K562 (cell line): Measurements from ENCODE around the gene TBX19. TPM values are rescaled to one million over a fixed set of nuclear protein-coding genes. Genes with fewer than 3 reads are reported as not detected.
A peak's percentile ranks its signal among the peaks of the same experiment; 100 is the strongest.

Source experiments
- ATAC-seq: fragments of 200-7000 bp; cut with Tn5 transposase; 3 replicates; pipeline ENCODE4 v1.9.1; 2020; ENCODE audit warnings: moderate library complexity
- BruUV-seq: library from RNA; stranded (reverse); fragments of 400-500 nt; replicated peaks from 2 replicates; lab custom pipeline; 2021; lab: Mats Ljungman, UMichigan
- CTCF ChIA-PET: fragments of 300-600 bp; formaldehyde crosslinking; extraction: SDS; loops from one replicate; lab custom pipeline; 2021; ENCODE audit warnings: low intra/inter-chr PET ratio; lab: Yijun Ruan, JAX
- POLR2A ChIA-PET: fragments of 300-600, 350-650 bp; sonication (Branson Sonifier 250); formaldehyde crosslinking; extraction: SDS; loops from one replicate; lab custom pipeline; 2021; ENCODE audit warnings: antibody characterized with exemption, inconsistent platforms; lab: Yijun Ruan, JAX
- DNase-seq, 4 experiments: peaks; one replicate each; pipeline versions ENCODE4 v3.0.0 to v3.0.0-alpha.2; 2011 to 2018; ENCODE audit warnings: low spot score in 3 of 4, mixed read lengths in 3 of 4; ENCODE audit errors: extremely low read depth in 1 of 4
- FAIRE-seq: peaks from 2 replicates; lab custom pipeline; 2011; peaks lifted over from hg19 to GRCh38; lab: Jason Lieb, UNC
- H2AFZ ChIP-seq: 2 replicates; pipeline ENCODE4 v1.6.0; 2011; ENCODE audit warnings: low read depth, low read length, control low read depth, inconsistent platforms
- H3K27ac ChIP-seq: fragments of 200-600 bp; 3 replicates; pipeline ENCODE4 v1.8.0; 2011; ENCODE audit warnings: low read depth, mild to moderate bottlenecking, control low read depth, inconsistent platforms, low read length, moderate library complexity, mixed read lengths; ENCODE audit errors: extremely low read depth
- H3K27me3 ChIP-seq, 2 experiments: fragments of 300-600 bp in 1 of 2; 2 replicates in 1 of 2; 3 replicates in 1 of 2; pipeline versions ENCODE4 v1.6.0 to v1.8.0; 2011; ENCODE audit warnings: inconsistent platforms in 2 of 2, low read length in 2 of 2, mild to moderate bottlenecking in 1 of 2, mixed read lengths in 1 of 2, moderate library complexity in 1 of 2; ENCODE audit not compliant: control insufficient read depth in 2 of 2, insufficient read depth in 2 of 2
- H3K36me3 ChIP-seq: fragments of 300-600 bp; 3 replicates; pipeline ENCODE4 v1.8.0; 2011; ENCODE audit warnings: mild to moderate bottlenecking, low read length, inconsistent platforms; ENCODE audit not compliant: control insufficient read depth, insufficient read depth
- H3K4me1 ChIP-seq, 2 experiments: fragments of 200-600 bp in 1 of 2; replicated peaks in 1 of 2; 2 replicates in 1 of 2; 3 replicates in 1 of 2; pipeline versions ENCODE4 v1.5.1 to v1.8.0; 2011; ENCODE audit warnings: inconsistent platforms in 2 of 2, low read length in 2 of 2, mild to moderate bottlenecking in 1 of 2, mixed read lengths in 1 of 2, moderate library complexity in 1 of 2; ENCODE audit not compliant: control insufficient read depth in 2 of 2, insufficient read depth in 2 of 2
- H3K4me2 ChIP-seq: 2 replicates; pipeline ENCODE4 v1.6.1; 2011; ENCODE audit warnings: low read length, control low read depth, inconsistent platforms, mixed read lengths; ENCODE audit not compliant: insufficient read depth
- H3K4me3 ChIP-seq: fragments of 200-600 bp; sonication (generic), shearing (Covaris generic); 2 replicates; pipeline ENCODE4 v1.5.1; 2016; ENCODE audit warnings: control low read depth, inconsistent platforms
- H3K79me2 ChIP-seq: fragments of 200-600 bp; 3 replicates; pipeline ENCODE4 v1.8.0; 2011; ENCODE audit warnings: low read length, inconsistent platforms; ENCODE audit not compliant: control insufficient read depth, insufficient read depth
- H3K9ac ChIP-seq, 2 experiments: 2 replicates each; pipeline versions ENCODE4 v1.6.0 to v1.6.1; 2011; ENCODE audit warnings: low read depth in 2 of 2, low read length in 2 of 2, control low read depth in 1 of 2, inconsistent platforms in 1 of 2, mild to moderate bottlenecking in 1 of 2, mixed read lengths in 1 of 2; ENCODE audit not compliant: insufficient read depth in 1 of 2
- H3K9me1 ChIP-seq: one replicate; pipeline ENCODE4 v1.6.0; 2011; ENCODE audit warnings: inconsistent platforms, mild to moderate bottlenecking, low read length, moderate library complexity; ENCODE audit not compliant: control insufficient read depth, insufficient read depth
- H3K9me3 ChIP-seq: replicated peaks from 2 replicates; pipeline ENCODE4 v1.5.1; 2011; ENCODE audit warnings: low read depth, low read length, inconsistent platforms; ENCODE audit not compliant: control insufficient read depth, insufficient read depth
- H4K20me1 ChIP-seq: replicated peaks from 2 replicates; pipeline ENCODE4 v1.6.1; 2011; ENCODE audit warnings: low read length, inconsistent platforms, mixed read lengths; ENCODE audit not compliant: control insufficient read depth, insufficient read depth
- ATF3 ChIP-seq, 2 experiments: fragments of 450-650 bp in 1 of 2; sonication (generic) in 1 of 2; formaldehyde crosslinking in 1 of 2; IDR thresholded peaks in 1 of 2; conservative IDR thresholded peaks in 1 of 2; 2 replicates each; pipeline versions ENCODE4 v1.6.1 to v1.8.1; 2016 to 2023; ENCODE audit warnings: mild to moderate bottlenecking in 2 of 2, moderate library complexity in 2 of 2, inconsistent platforms in 1 of 2, missing genetic modification reagents in 1 of 2
- FOXJ2 ChIP-seq: fragments of 200-800 bp; sonication (Bioruptor generic); IDR thresholded peaks from 2 replicates; pipeline ENCODE4 v1.6.1; 2016; ENCODE audit warnings: missing genetic modification characterization, missing compliant biosample characterization
- FOXK1 ChIP-seq: sonication (generic); formaldehyde crosslinking; IDR thresholded peaks from 2 replicates; pipeline ENCODE4 v1.8.0; 2022; ENCODE audit warnings: missing genetic modification reagents, mild to moderate bottlenecking, borderline replicate concordance
- NKRF ChIP-seq: fragments of 450-650 bp; IDR thresholded peaks from 2 replicates; pipeline ENCODE4 v1.6.1; 2016; ENCODE audit warnings: borderline replicate concordance
- SLC30A9 ChIP-seq: fragments of 250-450 bp; sonication (Bioruptor Pico); IDR thresholded peaks from 2 replicates; pipeline ENCODE4 v1.8.0; 2022; ENCODE audit warnings: mild to moderate bottlenecking, moderate library complexity
- TAF1 ChIP-seq: IDR thresholded peaks from 2 replicates; pipeline ENCODE4 v1.6.1; 2011; ENCODE audit warnings: mild to moderate bottlenecking, low read length, moderate library complexity; ENCODE audit not compliant: insufficient read depth, control insufficient read depth, severe bottlenecking; ENCODE audit errors: extremely low read depth
- ZBTB7A ChIP-seq: IDR thresholded peaks from 2 replicates; pipeline ENCODE4 v1.6.1; 2011; ENCODE audit warnings: low read depth, mild to moderate bottlenecking, low read length, moderate library complexity, borderline replicate concordance; ENCODE audit not compliant: control insufficient read depth
- ZNF282 ChIP-seq: sonication (generic); formaldehyde crosslinking; IDR thresholded peaks from 2 replicates; pipeline ENCODE4 v1.8.1; 2023; ENCODE audit warnings: missing genetic modification reagents
- ZNF780A ChIP-seq: fragments of 250-450 bp; sonication (Bioruptor Pico); IDR thresholded peaks from 2 replicates; pipeline ENCODE4 v1.5.0; 2021; ENCODE audit warnings: mild to moderate bottlenecking
- WGBS: fragments of 100-300 bp; shearing (Covaris generic); methylation state at CpG from one replicate; pipeline ENCODE4 v1.1.6; 2016; ENCODE audit warnings: low coverage, mixed read lengths; ENCODE audit not compliant: insufficient coverage; ENCODE audit errors: missing lambda C conversion rate; 5-methylcytosine and 5-hydroxymethylcytosine counted together
- in situ Hi-C: fragments of 300-500 bp; cut with MboI; formaldehyde crosslinking; loops from 4 replicates; pipeline ENCODE4 v1.15.0; 2018; ENCODE audit warnings: inconsistent platforms, mixed read lengths
- intact Hi-C: fragments of 100-400 bp; cut with micrococcal nuclease; formaldehyde crosslinking; loops from 2 replicates; pipeline ENCODE4 v1.14.2; 2022
- polyA plus RNA-seq, 8 experiments: library from polyadenylated mRNA; depleted of rRNA in 4 of 8; stranded (reverse) in 5 of 8; unstranded in 3 of 8; fragments of >200 nt; fragmentation: Nextera tagmentation in 2 of 8; fragmentation: Illumina TruSeq in 1 of 8; extraction: Ambion mirVana in 2 of 8; extraction: Trizol in 1 of 8; gene quantifications; 2 replicates each; pipeline versions ENCODE4 v1.2.1 to v1.2.3, GENCODE V29; 2011 to 2014; ENCODE audit warnings: inconsistent platforms in 1 of 8, missing spikeins in 1 of 8
- total RNA-seq, 7 experiments: library from RNA; depleted of rRNA in 6 of 7; stranded (reverse); fragments of >200 nt in 6 of 7; fragmentation: Illumina TruSeq in 2 of 7; extraction: Trizol in 2 of 7; gene quantifications; 2 replicates each; pipeline versions ENCODE4 v1.2.1 to v1.2.3, GENCODE V29; 2011 to 2021; ENCODE audit warnings: low replicate concordance in 1 of 7

The TBX19 gene
- total and polyA plus RNA-seq, 9 of the 15 experiments (the other 6 are each of a cell fraction or from before 2014, with no cell fraction given): 0.32 to 3.1 (median 0.95) TPM

GRCh38 chr1:168335500-168335899 lies 54.8 kb downstream of the TBX19 start:
- Histone ChIP-seq H3K9me1 (no peaks in the 10 kb centered on the region), H4K20me1 (no peaks in the 10 kb centered on the region), H3K9me3 (no peaks in the 10 kb centered on the region), H3K4me1 (peaks cover 0 to 4% of the 10 kb centered on the region in 2 experiments; a peak in 2 of 5 replicates)
- ATAC-seq: no peak
- CTCF ChIA-PET: no interaction called here
- no peak for TF ChIP-seq TAF1
- TF ChIP-seq ATF3 (IDR thresholded peaks at IDR 0.05): 0 out of 2 replicates have a peak, but pooled peaks have one; percentile 13
- TF ChIP-seq ATF3 (CRISPR knock-in tag; conservative IDR thresholded peaks at IDR 0.05): no peak
- peak; percentile 18; the same call in 1 of the 2 replicates for TF ChIP-seq FOXJ2 (tag)
- no peak for TF ChIP-seq ZNF780A (CRISPR knock-in tag)
- no peak for TF ChIP-seq NKRF
- no peak for TF ChIP-seq FOXK1 (CRISPR knock-in tag)
- TF ChIP-seq SLC30A9 (CRISPR knock-in tag): no peak
- TF ChIP-seq ZBTB7A: no peak
- TF ChIP-seq ZNF282 (CRISPR knock-in tag): no peak
- TF ChIP-seq, all 486 proteins: peak for 2
- Histone ChIP-seq H3K4me3 (no peak overlapping the region), H3K36me3 (no peaks in the 10 kb centered on the region), H3K4me2 (no peak overlapping the region), H3K9ac (no peak overlapping the region), H3K27ac (no peak overlapping the region), H2AFZ (no peak overlapping the region), H3K79me2 (no peaks in the 10 kb centered on the region), H3K27me3 (no peaks in the 10 kb centered on the region)
- WGBS: 9% methylated on average over 1 of the region's 1 CpG
- no peak for FAIRE-seq
- DNase-seq: no peak
- in situ Hi-C loops (no loop called here), intact Hi-C loops (no loop called here)
- POLR2A ChIA-PET: no interaction called here
- no TSS peak for BruUV-seq
